ENCODE measurements around the gene SORCS2. TPM values are rescaled to one million over a fixed set of nuclear protein-coding genes. Genes with fewer than 3 reads are reported as not detected.

Gene SORCS2
- total and polyA plus RNA-seq, 2 of the 8 experiments (the other 6 are each of a cell fraction or from before 2014, with no cell fraction given): 0.36 to 1.8 TPM

DNA sequence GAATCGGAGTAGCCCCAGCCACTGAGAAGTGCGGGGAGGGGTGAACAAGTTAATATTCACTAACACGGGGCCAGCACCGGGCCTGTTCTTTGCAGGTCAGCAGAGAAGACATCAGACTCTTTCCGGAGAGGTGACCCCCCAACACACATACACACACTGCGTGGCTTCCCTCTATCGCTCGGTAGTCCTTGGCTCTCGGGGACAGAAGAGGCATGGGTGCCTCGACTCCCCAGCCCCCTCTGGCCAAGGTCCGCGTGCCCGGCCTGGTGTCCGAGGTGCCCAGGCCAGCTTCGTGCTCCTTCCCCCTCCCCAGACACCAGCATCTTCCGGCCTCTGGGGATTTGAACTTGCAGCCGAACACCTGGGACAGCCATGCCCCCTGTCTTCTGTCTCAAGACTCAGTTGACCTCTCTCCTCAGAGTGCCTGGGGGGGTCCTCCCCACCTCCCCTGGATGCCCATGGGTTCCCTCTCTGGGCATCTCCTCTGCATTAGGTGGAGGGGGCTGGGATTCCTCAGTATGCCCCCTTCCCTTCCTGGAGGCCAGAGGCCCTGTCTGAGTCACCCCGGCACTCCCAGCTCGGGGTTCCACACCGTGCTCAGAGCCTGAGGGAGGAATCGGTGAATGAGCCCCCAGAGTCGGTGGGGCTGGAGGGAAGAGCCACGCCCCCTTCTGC lies 104.5 kb downstream of the SORCS2 start (continued):
- TF ChIP-seq CBX8 (IDR thresholded peaks at IDR 0.05; ENCODE audit: borderline replicate concordance, low read depth, low read length): no peak
- TF ChIP-seq YY1 (IDR thresholded peaks at IDR 0.05; ENCODE audit: low read depth, low read length): no peak
